Lower leg skin (tissue), 4 donors: ENCODE data around the gene HCST. TPM values are rescaled to one million over a fixed set of nuclear protein-coding genes. Genes with fewer than 3 reads are reported as not detected.
A peak's percentile ranks its signal among the peaks of the same experiment; 100 is the strongest.

Source experiments
- DNase-seq, 2 donors: peaks; one replicate each; pipeline ENCODE4 v3.0.0-alpha.2; 2019; ENCODE audit warnings: low spot score in 2 of 2
- H3K4me3 ChIP-seq: fragments of 200-600 bp; sonication (generic); 2 replicates; pipeline ENCODE4 v1.5.1; 2017; ENCODE audit warnings: mild to moderate bottlenecking, low read depth; ENCODE audit not compliant: poor library complexity, severe bottlenecking
- POLR2A ChIP-seq, 2 donors: fragments of 450-650 bp; IDR thresholded peaks; one replicate each; pipeline ENCODE4 v1.6.1; 2016 to 2017; ENCODE audit warnings: antibody characterized with exemption in 2 of 2, mild to moderate bottlenecking in 1 of 2, moderate library complexity in 1 of 2
- WGBS, 2 donors: methylation state at CpG; one replicate each; pipeline ENCODE4 v1.1.5; 2018; 5-methylcytosine and 5-hydroxymethylcytosine counted together
- intact Hi-C: fragments of 100-400 bp; cut with DNase I; formaldehyde crosslinking; loops from one replicate; pipeline ENCODE4 v1.15.0; 2023; ENCODE audit warnings: low total_unique reads
- total RNA-seq, 4 donors: library from RNA; depleted of rRNA; stranded (reverse); fragments of >200 nt; gene quantifications; one replicate each; pipeline ENCODE4 v1.1.0, GENCODE V29; 2016
- TF ChIP-seq, protein P1 (sequence below), 3 donors: fragments of 450-650 bp; IDR thresholded peaks; one replicate each; pipeline ENCODE4 v1.5.1; 2016; ENCODE audit warnings: antibody characterized with exemption in 3 of 3, mild to moderate bottlenecking in 3 of 3, moderate library complexity in 2 of 3

Gene HCST
- total RNA-seq, 4 donors from 2014 or later: 0.79 to 8.4 (median 4.4) TPM; not detected in 1

DNA sequence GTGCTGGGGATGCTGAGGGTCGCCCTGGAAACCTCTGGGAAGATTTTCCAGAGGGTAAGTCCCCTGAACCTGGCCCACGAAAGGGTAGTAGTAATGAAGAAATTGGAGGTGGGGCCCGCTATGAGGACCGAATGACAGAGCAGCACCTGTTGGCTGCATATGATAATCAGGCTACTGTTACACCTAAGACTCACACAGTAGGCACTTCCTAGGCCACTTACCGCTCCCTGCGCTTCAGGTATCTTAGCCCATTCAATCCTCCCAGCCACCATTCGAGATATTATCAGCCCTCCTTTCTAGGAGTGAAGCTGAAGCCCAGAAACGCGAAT is 29.5 kb downstream of the HCST start:
- WGBS, 2 donors: 4% methylated on average over 9 of the region's 9 CpGs
- intact Hi-C loops: loop anchor here (5.0 to 10.0 kb wide), 3 partner anchors 35 to 237 kb away; no protein-coding TSS in a partner anchor

DNA sequence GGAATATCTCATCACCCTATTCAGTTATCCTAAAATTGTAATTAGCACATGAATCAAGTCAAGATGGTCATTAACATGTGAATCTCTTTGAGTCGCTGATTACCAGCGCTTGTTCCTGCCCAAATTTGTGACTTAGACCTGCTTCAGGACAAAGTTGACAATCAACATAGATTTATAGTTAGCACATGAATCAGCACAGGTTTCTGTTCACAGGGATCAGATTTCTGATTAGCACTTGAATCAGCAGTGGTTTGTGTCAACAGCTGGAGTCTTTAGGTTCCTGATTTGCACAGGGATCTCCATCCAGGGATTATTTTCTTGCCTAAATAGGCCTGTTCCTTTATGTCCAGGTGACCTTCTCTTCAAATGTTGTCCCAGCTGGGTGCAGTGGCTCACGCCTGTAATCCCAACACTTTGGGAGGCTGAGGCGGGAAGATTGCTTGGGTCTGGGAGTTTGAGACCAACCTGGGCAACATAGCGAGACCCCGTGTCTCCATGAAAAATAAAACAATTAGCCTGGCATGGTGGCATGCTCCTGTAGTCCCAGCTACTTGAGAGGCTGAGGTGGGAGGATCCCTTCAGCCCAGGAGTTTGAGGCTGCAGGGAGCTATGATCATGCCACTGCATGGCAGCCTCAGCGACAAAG is 30.1 kb downstream of the HCST start:
- no peak for DNase-seq
- TF ChIP-seq, protein P1, sequence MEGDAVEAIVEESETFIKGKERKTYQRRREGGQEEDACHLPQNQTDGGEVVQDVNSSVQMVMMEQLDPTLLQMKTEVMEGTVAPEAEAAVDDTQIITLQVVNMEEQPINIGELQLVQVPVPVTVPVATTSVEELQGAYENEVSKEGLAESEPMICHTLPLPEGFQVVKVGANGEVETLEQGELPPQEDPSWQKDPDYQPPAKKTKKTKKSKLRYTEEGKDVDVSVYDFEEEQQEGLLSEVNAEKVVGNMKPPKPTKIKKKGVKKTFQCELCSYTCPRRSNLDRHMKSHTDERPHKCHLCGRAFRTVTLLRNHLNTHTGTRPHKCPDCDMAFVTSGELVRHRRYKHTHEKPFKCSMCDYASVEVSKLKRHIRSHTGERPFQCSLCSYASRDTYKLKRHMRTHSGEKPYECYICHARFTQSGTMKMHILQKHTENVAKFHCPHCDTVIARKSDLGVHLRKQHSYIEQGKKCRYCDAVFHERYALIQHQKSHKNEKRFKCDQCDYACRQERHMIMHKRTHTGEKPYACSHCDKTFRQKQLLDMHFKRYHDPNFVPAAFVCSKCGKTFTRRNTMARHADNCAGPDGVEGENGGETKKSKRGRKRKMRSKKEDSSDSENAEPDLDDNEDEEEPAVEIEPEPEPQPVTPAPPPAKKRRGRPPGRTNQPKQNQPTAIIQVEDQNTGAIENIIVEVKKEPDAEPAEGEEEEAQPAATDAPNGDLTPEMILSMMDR (IDR thresholded peaks at IDR 0.05): no peak
- TF ChIP-seq POLR2A (IDR thresholded peaks at IDR 0.05): no peak
- H3K4me3 ChIP-seq: no peak overlapping the region
- 48 to 62% methylated on average over 7 of the region's 7 CpGs for WGBS, 2 donors
- intact Hi-C loops: loop anchor here (5.0 to 10.0 kb wide), 3 partner anchors 35 to 238 kb away; no protein-coding TSS in a partner anchor

More for the DNA sequence above, 29.5 kb downstream of the HCST start:
- TF ChIP-seq, protein P1 (IDR thresholded peaks at IDR 0.05): no peak
- no peak for TF ChIP-seq POLR2A (IDR thresholded peaks at IDR 0.05)
- DNase-seq: no peak
- no peak overlapping the region for H3K4me3 ChIP-seq

DNA sequence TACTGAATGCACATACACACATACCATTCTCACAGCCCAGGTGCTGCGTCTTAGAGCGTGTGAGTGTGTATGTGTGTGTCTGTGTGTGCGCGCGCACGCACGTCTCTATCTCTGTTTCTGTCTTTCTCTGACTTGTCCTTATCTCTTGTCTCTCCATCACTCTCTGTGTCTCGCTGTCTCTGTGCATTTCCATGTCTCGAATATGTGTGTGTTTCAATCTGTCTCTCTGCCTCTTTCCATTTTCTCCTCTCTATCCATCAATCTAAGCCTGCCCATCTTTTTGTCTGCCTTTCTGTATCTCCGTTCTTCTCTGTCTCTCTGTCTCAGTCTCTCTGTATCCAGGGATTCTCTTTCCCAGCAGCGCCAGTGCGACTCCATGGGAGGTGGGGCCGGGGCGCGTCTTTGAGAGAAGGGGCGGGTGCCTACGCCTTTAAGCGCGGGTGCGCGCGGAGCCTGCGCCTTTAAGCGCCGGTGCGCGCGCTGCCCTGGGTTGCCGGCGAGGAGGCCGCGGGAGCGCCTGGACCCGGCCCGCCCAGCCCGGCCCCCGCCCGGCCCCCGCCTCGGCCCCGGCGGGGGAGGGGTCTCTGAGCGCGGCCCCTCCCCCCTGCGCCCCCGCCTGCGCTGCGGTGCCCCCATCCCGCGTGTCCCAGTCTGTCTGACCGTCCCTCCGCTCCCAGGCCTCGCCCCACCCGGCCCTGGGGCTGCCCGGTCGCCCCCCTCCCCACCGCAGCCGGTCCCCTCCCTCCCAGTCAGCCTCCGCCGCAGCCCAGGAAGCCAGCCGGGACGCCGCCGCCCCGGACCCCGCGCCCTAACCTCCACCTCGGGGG is 33.8 kb downstream of the HCST start, which contains the start of gene LRFN3:
Gene LRFN3, plus strand, starts transcription at position 464 of the 827 bp plus-strand sequence. CDS start 3,052 bp downstream, outside the sequence.
- H3K4me3 ChIP-seq: peak within 1 kb of the TSS; percentile 62
- peak; percentile 35 to 92 for DNase-seq
- WGBS, 2 donors: 0 to 3% methylated on average over 28 to 35 of the region's 68 CpGs
- no peak for TF ChIP-seq POLR2A (IDR thresholded peaks at IDR 0.05)
- TF ChIP-seq, protein P1 (IDR thresholded peaks at IDR 0.05): no peak
- intact Hi-C loops: loop anchor here (10.0 kb wide), 1 partner anchor 241 kb away; no protein-coding TSS in a partner anchor

- TF ChIP-seq, protein P1 (IDR thresholded peaks at IDR 0.05): no peak
- TF ChIP-seq POLR2A (IDR thresholded peaks at IDR 0.05): no peak
- no peak for DNase-seq
- WGBS, 2 donors: 11 to 21% methylated on average over 8 to 11 of the region's 11 CpGs
- H3K4me3 ChIP-seq: peak overlapping the region; percentile 62
- intact Hi-C loops: loop anchor here (10.0 kb wide), 1 partner anchor 242 kb away; no protein-coding TSS in a partner anchor
Measured at GRCh38 chr19:35936738-35937268, 34.5 kb downstream of the HCST start.

GRCh38 chr19:35937345-35938281 is 35.3 kb downstream of the HCST start:
- TF ChIP-seq, protein P1 (IDR thresholded peaks at IDR 0.05): no peak
- TF ChIP-seq POLR2A (IDR thresholded peaks at IDR 0.05): no peak
- DNase-seq: no peak
- intact Hi-C loops: loop anchor here (10.0 kb wide), 1 partner anchor 243 kb away; no protein-coding TSS in a partner anchor
- no peak overlapping the region for H3K4me3 ChIP-seq
- WGBS, 2 donors: 42 to 43% methylated on average over 12 to 14 of the region's 14 CpGs
